Neutrophil (primary cell): ENCODE data around the gene RIMBP2.
"Not testable (repeated sequence)": the region's sequence is repeated elsewhere in the genome, so short reads cannot be mapped to it uniquely, and the experiment has no call there.

Source experiments
- H3K27ac ChIP-seq: fragments of 200-600 bp; sonication (generic); 2 replicates; pipeline ENCODE4 v1.5.1; 2016; ENCODE audit warnings: mild to moderate bottlenecking, moderate library complexity
- H3K27me3 ChIP-seq: fragments of 200-600 bp; sonication (generic); 2 replicates; pipeline ENCODE4 v1.6.0; 2016; ENCODE audit warnings: mild to moderate bottlenecking
- H3K36me3 ChIP-seq: fragments of 200-600 bp; sonication (generic); 2 replicates; pipeline ENCODE4 v1.5.1; 2017
- H3K4me1 ChIP-seq, 2 experiments: fragments of 200-600 bp in 1 of 2; sonication (generic) in 1 of 2; 1 replicate in 1 of 2; 2 replicates in 1 of 2; pipeline versions ENCODE4 v1.5.1 to v1.6.1; 2013 to 2016; ENCODE audit warnings: low read depth in 1 of 2, low read length in 1 of 2, mild to moderate bottlenecking in 1 of 2, moderate library complexity in 1 of 2; ENCODE audit not compliant: control insufficient read depth in 1 of 2, insufficient read depth in 1 of 2
- H3K4me3 ChIP-seq, 2 experiments: fragments of 200-600 bp in 1 of 2; sonication (generic) in 1 of 2; 1 replicate in 1 of 2; 2 replicates in 1 of 2; pipeline ENCODE4 v1.5.1; 2013 to 2016; ENCODE audit warnings: low read depth in 1 of 2, low read length in 1 of 2, mild to moderate bottlenecking in 1 of 2, moderate library complexity in 1 of 2
- H3K9me3 ChIP-seq: fragments of 200-600 bp; sonication (generic); 2 replicates; pipeline ENCODE4 v1.5.1; 2016
- CTCF ChIP-seq: fragments of 200-600 bp; sonication (generic); IDR thresholded peaks from 2 replicates; pipeline ENCODE4 v1.5.1; 2016; ENCODE audit warnings: antibody characterized with exemption

Gene RIMBP2

GRCh38 chr12:130743176-130743575, 27.1 kb upstream of the RIMBP2 start:
- Histone ChIP-seq H3K4me3 (no peak overlapping the region), H3K27ac (no peak overlapping the region), H3K36me3 (no peaks in the 10 kb centered on the region), H3K27me3 (peaks cover 4% of the 10 kb centered on the region), H3K9me3 (no peaks in the 10 kb centered on the region), H3K4me1 (no peaks in the 10 kb centered on the region)
- no peak for TF ChIP-seq CTCF

GRCh38 chr12:130742716-130743115, 26.6 kb upstream of the RIMBP2 start:
- no peak for TF ChIP-seq CTCF
- Histone ChIP-seq H3K27me3 (peaks cover 9% of the 10 kb centered on the region), H3K4me3 (no peak overlapping the region), H3K9me3 (no peaks in the 10 kb centered on the region), H3K4me1 (no peaks in the 10 kb centered on the region), H3K27ac (no peak overlapping the region), H3K36me3 (no peaks in the 10 kb centered on the region)

DNA sequence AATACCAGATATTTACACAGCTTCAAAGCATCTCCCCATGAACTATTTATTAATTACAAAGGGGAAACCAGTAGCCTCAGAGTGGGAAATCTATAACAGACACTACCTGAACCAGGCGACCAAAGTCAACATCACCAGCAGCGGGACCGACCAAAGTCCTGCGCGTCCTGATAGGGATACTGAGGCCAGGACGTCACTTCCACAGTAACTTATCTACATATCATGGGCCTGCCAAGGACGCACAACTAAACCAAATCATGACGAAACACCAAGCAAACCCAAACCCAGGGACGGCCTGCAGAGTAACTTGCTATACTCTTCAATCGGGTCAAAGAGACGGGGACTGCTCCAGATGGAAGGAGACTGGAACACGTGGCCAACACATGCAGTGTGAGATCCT, 26.0 kb upstream of the RIMBP2 start:
- no peak for TF ChIP-seq CTCF
- Histone ChIP-seq H3K9me3 (no peaks in the 10 kb centered on the region), H3K27ac (no peak overlapping the region), H3K4me3 (no peak overlapping the region), H3K4me1 (no peaks in the 10 kb centered on the region), H3K27me3 (peaks cover 15% of the 10 kb centered on the region), H3K36me3 (no peaks in the 10 kb centered on the region)

DNA sequence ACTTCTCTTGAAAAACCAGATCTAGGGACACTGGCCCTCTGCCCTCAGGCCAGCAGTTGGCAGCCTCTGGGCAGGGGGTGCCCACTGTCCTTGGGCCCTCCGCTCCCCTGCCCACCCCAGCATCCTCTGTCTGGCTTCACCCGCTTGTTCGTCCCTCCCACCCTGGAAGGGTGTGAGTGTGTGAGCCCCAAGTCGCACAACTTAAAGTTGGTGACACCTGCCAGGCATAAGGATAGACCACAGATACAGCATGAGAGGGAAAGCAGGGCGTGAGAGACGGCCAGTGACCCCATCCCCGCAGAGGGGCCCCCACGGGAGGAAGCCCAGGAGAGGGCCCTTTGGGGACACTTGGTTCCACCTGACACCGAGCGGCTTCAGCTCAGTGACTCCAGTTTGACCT, 23.5 kb upstream of the RIMBP2 start:
- peaks cover 17% of the 10 kb centered on the region for H3K27me3 ChIP-seq
- H3K9me3 ChIP-seq = no peaks in the 10 kb centered on the region
- H3K4me3 ChIP-seq = no peak overlapping the region
- no peak for TF ChIP-seq CTCF
- no peaks in the 10 kb centered on the region for H3K36me3 ChIP-seq
- H3K4me1 ChIP-seq = no peaks in the 10 kb centered on the region
- H3K27ac ChIP-seq = no peak overlapping the region

DNA sequence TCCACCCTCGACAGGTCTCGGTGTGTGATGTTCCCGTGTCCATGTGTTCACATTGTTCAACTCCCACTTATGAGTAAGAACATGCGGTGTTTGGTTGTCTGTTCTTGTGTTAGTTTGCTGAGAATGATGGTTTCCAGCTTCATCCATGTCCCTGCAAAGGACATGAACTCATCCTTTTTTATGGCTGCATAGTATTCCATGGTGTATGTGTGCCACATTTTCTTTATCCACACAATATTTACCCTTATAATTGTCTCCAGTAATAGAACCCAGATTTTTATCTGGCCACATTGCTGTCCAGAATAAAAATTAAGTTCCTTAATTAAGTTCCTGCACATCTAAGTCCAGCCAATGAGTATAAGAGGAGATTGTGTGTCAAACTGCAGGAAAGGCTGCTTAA, 22.3 kb upstream of the RIMBP2 start:
- H3K27me3 ChIP-seq = peaks cover 17% of the 10 kb centered on the region
- not testable (repeated sequence) for H3K4me3 ChIP-seq, H3K27ac ChIP-seq, H3K9me3 ChIP-seq, H3K36me3 ChIP-seq, H3K4me1 ChIP-seq

DNA sequence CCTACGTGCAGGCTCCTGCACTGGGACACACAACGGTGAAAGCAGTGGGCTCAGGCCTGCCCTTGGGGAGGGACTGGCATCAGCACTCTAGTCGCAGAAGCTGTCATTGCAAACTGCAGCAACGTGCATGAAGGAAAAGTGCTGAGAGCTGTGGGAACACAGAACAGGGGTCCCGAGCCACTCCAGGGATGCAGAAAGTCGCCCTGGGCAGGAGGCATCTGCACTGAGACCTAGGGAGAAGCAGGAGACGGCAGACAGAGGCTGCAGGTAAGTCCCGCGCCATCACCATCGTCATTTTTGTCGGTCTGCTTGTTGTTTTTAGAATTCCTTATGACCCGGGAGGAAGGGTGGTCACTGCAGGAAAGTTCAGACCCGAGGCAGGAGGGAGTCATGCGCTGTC, 21.6 kb upstream of the RIMBP2 start:
- TF ChIP-seq CTCF = no peak
- Histone ChIP-seq H3K36me3 (no peaks in the 10 kb centered on the region), H3K4me1 (no peaks in the 10 kb centered on the region), H3K27me3 (peaks cover 17% of the 10 kb centered on the region), H3K4me3 (no peak overlapping the region), H3K9me3 (no peaks in the 10 kb centered on the region), H3K27ac (no peak overlapping the region)
